GM10266 (cell line): ENCODE data around the gene CXCL9.

Experiments used
- DNase-seq: peaks from one replicate; pipeline ENCODE4 v3.0.0; 2012; ENCODE audit errors: extremely low spot score
- CTCF ChIP-seq: IDR thresholded peaks from 2 replicates; pipeline ENCODE4 v1.5.1; 2012; ENCODE audit warnings: mild to moderate bottlenecking, low read depth; ENCODE audit not compliant: control insufficient read depth, insufficient read depth; ENCODE audit errors: missing control alignments

CXCL9 gene

GRCh38 chr4:76035799-76036380 lies 28.6 kb upstream of the CXCL9 start, which contains the start of gene CXCL11:
CXCL11 (minus strand) TSS chr4:76036070; CDS start chr4:76035987, 83 bp downstream.
- no peak for TF ChIP-seq CTCF
- DNase-seq: no peak

DNA sequence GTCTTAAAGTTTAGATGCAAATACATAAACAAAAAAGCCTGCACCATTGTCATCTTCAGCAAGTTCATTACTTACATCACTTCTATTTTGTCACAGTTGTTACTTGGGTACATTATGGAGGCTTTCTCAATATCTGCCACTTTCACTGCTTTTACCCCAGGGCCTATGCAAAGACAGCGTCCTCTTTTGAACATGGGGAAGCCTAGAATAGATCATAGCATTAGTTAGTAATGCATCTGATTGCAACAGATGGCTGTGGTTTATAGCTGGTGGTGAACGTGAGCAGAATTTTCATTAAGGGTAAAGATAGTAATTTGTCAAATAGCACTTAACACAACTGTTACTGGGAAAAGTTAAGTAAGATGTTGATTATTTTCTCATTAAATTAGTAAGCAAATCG lies 27.8 kb upstream of the CXCL9 start:
- DNase-seq: no peak
- TF ChIP-seq CTCF: no peak

- TF ChIP-seq CTCF: no peak
- DNase-seq: no peak
These were observed 22.0 kb upstream of the CXCL9 start for GRCh38 chr4:76029300-76029699.

DNA sequence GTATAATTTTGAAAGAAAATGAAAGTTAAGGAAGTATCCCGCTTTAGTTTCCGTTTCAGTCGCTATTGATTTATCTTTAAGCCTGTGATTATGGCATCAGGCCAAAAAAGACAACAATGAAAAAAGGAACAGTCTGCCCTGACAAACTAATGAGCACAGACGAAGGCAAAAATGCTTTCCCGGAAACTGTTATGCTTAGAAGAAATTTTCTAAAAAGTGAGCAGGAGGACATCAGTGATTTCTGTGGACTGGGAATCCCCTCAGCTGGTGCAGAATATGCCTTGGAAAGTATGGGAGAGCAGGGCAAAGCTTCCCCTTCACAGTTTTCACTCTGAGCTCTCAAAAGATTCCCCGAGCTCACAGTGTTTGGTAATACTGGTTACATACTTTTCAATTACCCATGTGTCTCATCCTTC lies 21.0 kb upstream of the CXCL9 start:
- TF ChIP-seq CTCF: no peak
- no peak for DNase-seq

GRCh38 chr4:76024065-76024464 lies 16.8 kb upstream of the CXCL9 start:
- no peak for TF ChIP-seq CTCF
- DNase-seq: no peak

DNA sequence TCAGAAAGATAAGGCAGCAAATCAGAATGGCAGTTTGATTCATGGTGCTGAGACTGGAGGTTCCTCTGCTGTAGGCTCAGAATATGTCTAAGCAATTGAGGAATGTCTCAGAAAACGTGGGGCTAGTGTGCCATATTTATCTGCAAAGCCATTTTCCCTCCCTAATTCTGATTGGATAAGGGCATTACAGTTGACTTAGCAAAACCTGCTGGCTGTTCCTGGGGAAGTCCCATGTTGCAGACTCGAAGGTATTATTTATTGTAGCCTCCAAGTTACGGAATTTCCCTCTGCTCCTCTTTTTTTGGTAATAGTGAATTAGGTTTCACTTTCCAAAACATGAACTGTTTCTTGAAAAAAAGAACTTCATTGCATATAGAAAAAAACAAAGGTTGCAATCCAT lies 16.1 kb upstream of the CXCL9 start, which contains the start of gene CXCL10:
TSS of gene CXCL10 (minus strand) at position 109 of the 400 bp plus-strand sequence. CDS start at position 43, 66 bp downstream.
- no peak for DNase-seq
- no peak for TF ChIP-seq CTCF

- no peak for DNase-seq
- no peak for TF ChIP-seq CTCF
These were observed 15.4 kb upstream of the CXCL9 start for GRCh38 chr4:76022677-76023076.
